Measurements from ENCODE around the gene POLA1. TPM values are rescaled to one million over a fixed set of nuclear protein-coding genes. Genes with fewer than 3 reads are reported as not detected.

Gene POLA1
- total and polyA plus RNA-seq, 2 of the 4 experiments (the other 2 are of a cell fraction): 4.0 to 15.1 TPM

- Histone ChIP-seq H3K4me3 (ENCODE audit: insufficient read depth, low read depth, low read length) (no peak overlapping the region), H3K4me2 (ENCODE audit: low read depth, low read length) (no peak overlapping the region), H3K4ac (ENCODE audit: low read depth, low read length) (no peak overlapping the region), H3K27ac (ENCODE audit: insufficient read depth, low read length) (no peak overlapping the region), H3K36me3 (ENCODE audit: control insufficient read depth, insufficient read depth, low read length) (no peaks in the 10 kb centered on the region), H2BK5ac (ENCODE audit: low read depth, low read length, poor library complexity, severe bottlenecking) (no peak overlapping the region), H2BK20ac (ENCODE audit: low read depth, low read length) (no peak overlapping the region), H4K5ac (ENCODE audit: low read depth, low read length) (no peak overlapping the region), H3K27me3 (ENCODE audit: control insufficient read depth, insufficient read depth, low read length) (no peaks in the 10 kb centered on the region), H3K79me1 (ENCODE audit: low read depth in 1 of 2, low read length in 2 of 2) (no peaks in the 10 kb centered on the region), H4K91ac (ENCODE audit: insufficient read depth, low read depth, low read length) (no peak overlapping the region), H2BK15ac (ENCODE audit: low read depth, low read length) (no peak overlapping the region), H4K8ac (ENCODE audit: low read depth in 2 of 2, low read length in 2 of 2) (no peak overlapping the region), H3K9me3 (ENCODE audit: control insufficient read depth, insufficient read depth, low read length) (no peaks in the 10 kb centered on the region), H2AK5ac (ENCODE audit: low read depth, low read length) (no peak overlapping the region), H3K18ac (ENCODE audit: low read depth, low read length) (no peak overlapping the region), H3K23ac (ENCODE audit: low read depth, low read length) (no peak overlapping the region), H4K20me1 (ENCODE audit: insufficient read depth, low read length) (no peaks in the 10 kb centered on the region), H3K14ac (replicated peaks; ENCODE audit: low read depth, low read length) (no peak overlapping the region), H3K9me1 (ENCODE audit: insufficient read depth, low read length) (no peaks in the 10 kb centered on the region; the same call in 1 of the 2 replicates), H3K9ac (ENCODE audit: low read depth, low read length) (no peak overlapping the region), H2AK9ac (replicated peaks; ENCODE audit: low read depth, low read length, poor library complexity) (no peak overlapping the region), H2BK120ac (ENCODE audit: low read depth, low read length) (no peak overlapping the region), H2AFZ (replicated peaks; ENCODE audit: low read length, poor library complexity) (no peak overlapping the region), H3K4me1 (ENCODE audit: control insufficient read depth, insufficient read depth, low read length) (no peaks in the 10 kb centered on the region), H3K56ac (ENCODE audit: extremely low read depth, insufficient read depth, low read length) (no peak overlapping the region)
- no peak for TF ChIP-seq MAFK (IDR thresholded peaks at IDR 0.05; ENCODE audit: low read depth, low read length)
- TF ChIP-seq RCOR1 (IDR thresholded peaks at IDR 0.05; ENCODE audit: insufficient replicate concordance, low read length): no peak
- no peak for TF ChIP-seq CTCF (conservative IDR thresholded peaks at IDR 0.05; ENCODE audit: low read depth, low read length)
- TF ChIP-seq MAZ (IDR thresholded peaks at IDR 0.05; ENCODE audit: borderline replicate concordance, low read depth, low read length): no peak
- no peak for TF ChIP-seq SMC3 (IDR thresholded peaks at IDR 0.05; ENCODE audit: low read depth, low read length)
- TF ChIP-seq NFE2L2 (IDR thresholded peaks at IDR 0.05; ENCODE audit: low read depth, low read length): no peak
- TF ChIP-seq CEBPB (IDR thresholded peaks at IDR 0.05; ENCODE audit: low read depth, low read length): no peak
- no peak for TF ChIP-seq MXI1 (IDR thresholded peaks at IDR 0.05; ENCODE audit: borderline replicate concordance, low read depth, low read length)
- TF ChIP-seq RFX5 (IDR thresholded peaks at IDR 0.05; ENCODE audit: low read depth, low read length): no peak
- TF ChIP-seq CHD1 (IDR thresholded peaks at IDR 0.05; ENCODE audit: low read depth, low read length): no peak
- TF ChIP-seq FOS (IDR thresholded peaks at IDR 0.05; ENCODE audit: low read depth, low read length): no peak
- TF ChIP-seq ELK1 (IDR thresholded peaks at IDR 0.05; ENCODE audit: borderline replicate concordance, low read depth, low read length): no peak
- no peak for TF ChIP-seq POLR2A (IDR thresholded peaks at IDR 0.05; ENCODE audit: low read depth, low read length)
- TF ChIP-seq USF2 (IDR thresholded peaks at IDR 0.05; ENCODE audit: low read depth, low read length): no peak
- TF ChIP-seq RAD21 (IDR thresholded peaks at IDR 0.05; ENCODE audit: low read length): no peak
- no peak for TF ChIP-seq BHLHE40 (IDR thresholded peaks at IDR 0.05; ENCODE audit: low read depth, low read length)
- no CpG with 5 or more reads among the region's 1 CpG for WGBS, 2 experiments (ENCODE audit: extremely low coverage in 2 of 2, insufficient read length in 1 of 2)
- CTCF ChIA-PET: no interaction called here
- dilution Hi-C loops (cut with HindIII; ENCODE audit: low sequenced_read_pairs, unreplicated experiment) (no loop called here), intact Hi-C loops (cut with micrococcal nuclease) (no loop called here), in situ Hi-C loops (cut with MboI; ENCODE audit: low sequenced_read_pairs) (no loop called here)
- ATAC-seq (ENCODE audit: low read depth) (peak; percentile 71), DNase-seq (peak; percentile 15)
- BruUV-seq (replicated peaks): no TSS peak
- POLR2A ChIA-PET (ENCODE audit: unreplicated experiment): no interaction called here
Measured at GRCh38 chrX:24767557-24767956, 73.8 kb downstream of the POLA1 start.

All from IMR-90 (cell line).